BLaER1 treated with 17β-estradiol and CSF1 and Interleukin-3, amounts not matched to agents 10 nM and 100 nM (cell line): ENCODE data around the gene GYPE.
A peak's percentile ranks its signal among the peaks of the same experiment; 100 is the strongest.
"Not testable (repeated sequence)": the region's sequence is repeated elsewhere in the genome, so short reads cannot be mapped to it uniquely, and the experiment has no call there.

Experiments
- H3K27ac ChIP-seq, 11 experiments: shearing (Covaris generic); formaldehyde crosslinking; 2 replicates each; pipeline ENCODE4 v1.8.1; 2022
- H3K27me3 ChIP-seq, 11 experiments: shearing (Covaris generic); formaldehyde crosslinking; 2 replicates each; pipeline ENCODE4 v1.8.1; 2022
- H3K36me3 ChIP-seq, 11 experiments: shearing (Covaris generic); formaldehyde crosslinking; 2 replicates each; pipeline ENCODE4 v1.8.1; 2022
- H3K4me1 ChIP-seq, 10 experiments: shearing (Covaris generic); formaldehyde crosslinking; 2 replicates each; pipeline ENCODE4 v1.8.1; 2022
- H3K4me2 ChIP-seq, 11 experiments: shearing (Covaris generic); formaldehyde crosslinking; 2 replicates each; pipeline ENCODE4 v1.8.1; 2022
- H3K4me3 ChIP-seq, 10 experiments: shearing (Covaris generic); formaldehyde crosslinking; 2 replicates each; pipeline ENCODE4 v1.8.1; 2022
- H3K9ac ChIP-seq, 11 experiments: shearing (Covaris generic); formaldehyde crosslinking; 2 replicates each; pipeline ENCODE4 v1.8.1; 2022
- H3K9me3 ChIP-seq, 11 experiments: shearing (Covaris generic); formaldehyde crosslinking; replicated peaks in 1 of 11; 2 replicates each; pipeline ENCODE4 v1.8.1; 2022
- H4K20me1 ChIP-seq, 11 experiments: shearing (Covaris generic); formaldehyde crosslinking; 2 replicates each; pipeline ENCODE4 v1.8.1; 2022
- Cebpa-rat ChIP-seq, 11 experiments: shearing (Covaris generic); IDR thresholded peaks; 2 replicates each; pipeline ENCODE4 v1.8.1; 2022

GYPE gene

GRCh38 chr4:143905440-143905839 lies at the start of gene GYPE:
TSS of gene GYPE (minus strand) at chr4:143905559. CDS start at chr4:143905507, 52 bp downstream.
- H3K4me2 ChIP-seq, H3K9me3 ChIP-seq, H3K4me3 ChIP-seq, H3K27ac ChIP-seq, H3K27me3 ChIP-seq, H3K9ac ChIP-seq, H3K36me3 ChIP-seq: not testable (repeated sequence)
- Histone ChIP-seq H3K4me1 (peaks cover 7 to 22% (median 11%) of the 10 kb centered on the region in 10 experiments; a peak in 17 of 20 replicates), H4K20me1 (peaks cover 0 to 14% (median 7%) of the 10 kb centered on the region in 11 experiments; a peak in 12 of 22 replicates)

- H3K27me3 ChIP-seq, H3K4me3 ChIP-seq, H3K4me2 ChIP-seq, H3K36me3 ChIP-seq, H4K20me1 ChIP-seq, H3K9ac ChIP-seq, H3K4me1 ChIP-seq, H3K27ac ChIP-seq: not testable (repeated sequence)
- peaks cover 6 to 22% (median 19%) of the 10 kb centered on the region in 11 experiments for H3K9me3 ChIP-seq
These were observed 46.2 kb upstream of the GYPE start for GRCh38 chr4:143951458-143951972.

GRCh38 chr4:143950967-143951366 lies 45.6 kb upstream of the GYPE start:
- not testable (repeated sequence) for H3K27me3 ChIP-seq, H3K27ac ChIP-seq, H3K9ac ChIP-seq, H3K4me2 ChIP-seq, H3K4me3 ChIP-seq, H3K36me3 ChIP-seq, H3K4me1 ChIP-seq, H4K20me1 ChIP-seq
- peaks cover 6 to 22% (median 19%) of the 10 kb centered on the region in 11 experiments for H3K9me3 ChIP-seq

- not testable (repeated sequence) for H3K4me2 ChIP-seq, H4K20me1 ChIP-seq, H3K4me3 ChIP-seq, H3K27ac ChIP-seq, H3K36me3 ChIP-seq, H3K4me1 ChIP-seq, H3K27me3 ChIP-seq, H3K9ac ChIP-seq
- H3K9me3 ChIP-seq = peaks cover 6 to 22% (median 19%) of the 10 kb centered on the region in 11 experiments
These were observed 44.8 kb upstream of the GYPE start for GRCh38 chr4:143950185-143950584.

- H3K9ac ChIP-seq, H4K20me1 ChIP-seq, H3K4me2 ChIP-seq, H3K36me3 ChIP-seq, H3K27me3 ChIP-seq, H3K27ac ChIP-seq, H3K4me3 ChIP-seq: not testable (repeated sequence)
- H3K9me3 ChIP-seq = peaks cover 6 to 17% (median 16%) of the 10 kb centered on the region in 11 experiments
- peaks cover 0 to 11% (median 0%) of the 10 kb centered on the region in 10 experiments; a peak in 2 of 20 replicates for H3K4me1 ChIP-seq
These were observed 42.1 kb upstream of the GYPE start for GRCh38 chr4:143947493-143947892.

- not testable (repeated sequence) for H4K20me1 ChIP-seq, H3K4me3 ChIP-seq, H3K27me3 ChIP-seq, H3K36me3 ChIP-seq, H3K9ac ChIP-seq, H3K9me3 ChIP-seq, H3K4me2 ChIP-seq, H3K27ac ChIP-seq
- H3K4me1 ChIP-seq = peaks cover 0 to 11% (median 0%) of the 10 kb centered on the region in 10 experiments; a peak in 2 of 20 replicates
These were observed 35.3 kb upstream of the GYPE start for GRCh38 chr4:143940708-143941107.

- Histone ChIP-seq H3K9me3 (no peaks in the 10 kb centered on the region), H4K20me1 (no peaks in the 10 kb centered on the region), H3K36me3 (no peaks in the 10 kb centered on the region), H3K27ac (no peak overlapping the region), H3K27me3 (no peaks in the 10 kb centered on the region), H3K4me1 (peaks cover 0 to 8% (median 0%) of the 10 kb centered on the region in 10 experiments; a peak in 2 of 20 replicates), H3K4me3 (no peak overlapping the region), H3K4me2 (no peak overlapping the region), H3K9ac (no peak overlapping the region)
- no peak for TF ChIP-seq Cebpa-rat (IDR thresholded peaks at IDR 0.05)
These were observed 34.2 kb upstream of the GYPE start for GRCh38 chr4:143939528-143939927.

GRCh38 chr4:143938890-143939289 lies 33.5 kb upstream of the GYPE start:
- not testable (repeated sequence) for H3K4me3 ChIP-seq, H3K27ac ChIP-seq, H3K9ac ChIP-seq, H3K4me2 ChIP-seq, H3K27me3 ChIP-seq, H3K4me1 ChIP-seq, H4K20me1 ChIP-seq, H3K36me3 ChIP-seq, H3K9me3 ChIP-seq

GRCh38 chr4:143921181-143921580 lies 15.8 kb upstream of the GYPE start:
- H3K4me3 ChIP-seq = no peak overlapping the region
- no peak for TF ChIP-seq Cebpa-rat (IDR thresholded peaks at IDR 0.05)
- peaks cover 13 to 25% (median 20%) of the 10 kb centered on the region in 10 experiments for H3K4me1 ChIP-seq
- H3K9me3 ChIP-seq = no peaks in the 10 kb centered on the region
- no peak overlapping the region; a peak in 1 of 22 replicates for H3K27ac ChIP-seq
- peak overlapping the region; percentile 6 to 81 (median 69); a peak in 17 of 22 replicates for H3K4me2 ChIP-seq
- H3K27me3 ChIP-seq = no peaks in the 10 kb centered on the region
- no peak overlapping the region for H3K9ac ChIP-seq
- no peaks in the 10 kb centered on the region for H3K36me3 ChIP-seq
- no peaks in the 10 kb centered on the region for H4K20me1 ChIP-seq

GRCh38 chr4:143916485-143916884 lies 11.1 kb upstream of the GYPE start:
- H3K36me3 ChIP-seq, H4K20me1 ChIP-seq, H3K27me3 ChIP-seq, H3K27ac ChIP-seq, H3K9ac ChIP-seq, H3K4me3 ChIP-seq, H3K4me2 ChIP-seq, H3K9me3 ChIP-seq: not testable (repeated sequence)
- peaks cover 9 to 35% (median 29%) of the 10 kb centered on the region in 10 experiments for H3K4me1 ChIP-seq

- Histone ChIP-seq H3K4me1 (peaks cover 11 to 28% (median 21%) of the 10 kb centered on the region in 10 experiments), H3K27ac (peak overlapping the region; percentile 77 to 96 (median 95)), H3K4me2 (peak overlapping the region; percentile 73 to 92 (median 85)), H3K4me3 (peak overlapping the region; percentile 58 to 84 (median 76); a peak in 19 of 20 replicates), H3K9ac (peak overlapping the region; percentile 88 to 93 (median 92))
- H3K27me3 ChIP-seq, H3K36me3 ChIP-seq, H4K20me1 ChIP-seq, H3K9me3 ChIP-seq: not testable (repeated sequence)
These were observed 7.1 kb upstream of the GYPE start for GRCh38 chr4:143912478-143912877.

GRCh38 chr4:143911528-143912417 lies 6.4 kb upstream of the GYPE start:
- H3K9me3 ChIP-seq, H3K36me3 ChIP-seq, H3K27me3 ChIP-seq: not testable (repeated sequence)
- H4K20me1 ChIP-seq = peaks cover 0 to 14% (median 7%) of the 10 kb centered on the region in 11 experiments; a peak in 12 of 22 replicates
- peak overlapping the region; percentile 58 to 84 (median 76) for H3K4me3 ChIP-seq
- H3K4me2 ChIP-seq = peak overlapping the region; percentile 73 to 92 (median 85)
- peak overlapping the region; percentile 77 to 96 (median 95) for H3K27ac ChIP-seq
- peak overlapping the region; percentile 88 to 93 (median 92) for H3K9ac ChIP-seq
- H3K4me1 ChIP-seq = peaks cover 11 to 33% (median 23%) of the 10 kb centered on the region in 10 experiments

- peak overlapping the region in 10 of 11 experiments; percentile 30 to 96 (median 94); a peak in 20 of 22 replicates for H3K27ac ChIP-seq
- peak overlapping the region; percentile 55 to 93 (median 92) for H3K9ac ChIP-seq
- peaks cover 0 to 14% (median 7%) of the 10 kb centered on the region in 11 experiments; a peak in 12 of 22 replicates for H4K20me1 ChIP-seq
- H3K9me3 ChIP-seq, H3K27me3 ChIP-seq, H3K36me3 ChIP-seq: not testable (repeated sequence)
- H3K4me2 ChIP-seq = peak overlapping the region; percentile 73 to 92 (median 85)
- peaks cover 11 to 33% (median 23%) of the 10 kb centered on the region in 10 experiments for H3K4me1 ChIP-seq
- peak overlapping the region; percentile 58 to 84 (median 76) for H3K4me3 ChIP-seq
These were observed 5.5 kb upstream of the GYPE start for GRCh38 chr4:143910906-143911305.
